ENCODE results near the gene PACRGL.
"Not testable (repeated sequence)": the region's sequence is repeated elsewhere in the genome, so short reads cannot be mapped to it uniquely, and the experiment has no call there.

The PACRGL gene

DNA sequence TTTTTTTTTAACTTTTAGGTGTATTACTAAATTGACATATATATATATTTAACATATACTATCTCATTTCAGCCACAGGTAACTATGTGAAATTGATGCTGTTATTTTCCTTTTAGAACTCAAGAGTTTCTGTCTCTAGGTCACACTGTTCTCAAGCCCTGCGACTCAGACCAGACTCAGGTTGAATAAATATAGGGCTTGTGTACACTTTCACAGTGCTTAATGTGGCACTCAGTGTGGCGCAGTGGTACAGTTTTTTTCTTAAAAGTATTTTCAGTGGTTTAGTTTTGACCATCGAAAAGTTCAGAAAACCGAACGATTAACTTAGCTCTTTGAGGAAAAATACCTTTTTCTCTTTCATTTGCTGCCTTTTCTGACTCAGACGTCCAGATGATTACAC lies 24.7 kb downstream of the PACRGL start:
- no peak for DNase-seq

DNA sequence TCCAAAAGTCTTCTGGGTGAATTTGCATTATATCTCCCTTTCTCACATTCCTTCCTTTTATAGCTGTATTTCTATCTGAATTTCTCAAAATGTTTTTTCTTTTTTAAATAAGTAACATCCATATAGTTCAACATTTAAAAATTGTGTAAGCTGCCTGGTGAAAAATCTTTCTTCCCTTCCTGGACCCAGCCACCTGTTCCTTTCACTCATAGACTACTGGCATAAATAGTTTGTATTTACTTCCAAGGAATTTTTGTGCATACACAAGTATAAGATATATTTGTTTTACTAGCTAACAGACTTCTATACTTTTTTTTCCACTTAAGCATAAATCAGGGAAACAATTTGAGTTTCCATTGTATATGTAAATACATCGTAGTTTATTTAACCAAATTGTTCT lies 35.7 kb downstream of the PACRGL start:
- DNase-seq, result no peak

DNA sequence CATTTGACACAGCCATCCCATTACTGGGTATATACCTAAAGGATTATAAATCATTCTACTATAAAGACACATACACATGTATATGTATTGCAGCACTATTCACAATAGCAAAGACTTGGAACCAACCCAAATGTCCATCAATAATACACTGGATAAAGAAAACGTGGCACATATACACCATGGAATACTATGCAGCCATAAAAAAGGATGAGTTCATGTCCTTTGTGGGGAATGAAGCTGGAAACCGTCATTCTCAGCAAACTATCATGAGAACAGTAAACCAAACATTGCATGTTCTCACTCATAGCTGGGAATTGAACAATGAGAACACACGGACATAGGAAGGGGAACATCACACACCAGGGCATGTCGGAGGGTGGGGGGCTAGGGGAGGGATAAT lies 45.7 kb downstream of the PACRGL start:
- DNase-seq, result not testable (repeated sequence)

- no peak for DNase-seq
Measured at GRCh38 chr4:20752641-20753040, 52.4 kb downstream of the PACRGL start.

- DNase-seq, result no peak
Measured at GRCh38 chr4:20754036-20754435, 53.8 kb downstream of the PACRGL start.

DNA sequence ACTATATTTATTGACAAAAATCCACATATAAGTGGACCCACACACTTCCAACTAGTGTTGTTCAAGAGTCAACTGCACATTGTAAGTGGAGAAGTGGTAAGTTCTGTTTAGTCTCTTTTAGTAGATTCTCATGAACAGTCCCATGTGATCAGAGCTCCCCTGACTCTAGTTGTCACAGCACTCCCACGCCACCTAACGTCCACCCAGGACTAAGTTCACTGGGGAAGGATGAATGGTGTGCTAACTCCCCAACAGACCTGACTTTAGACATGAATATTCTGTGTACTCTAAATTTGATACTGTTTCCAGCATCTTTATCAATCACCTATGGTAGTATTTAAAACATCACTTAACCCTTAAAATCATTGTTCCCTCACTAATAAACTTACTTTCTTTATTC lies 59.8 kb downstream of the PACRGL start:
- DNase-seq, result peak; percentile 4

- DNase-seq, result no peak
Measured at GRCh38 chr4:20761382-20761781, 61.1 kb downstream of the PACRGL start.

DNA sequence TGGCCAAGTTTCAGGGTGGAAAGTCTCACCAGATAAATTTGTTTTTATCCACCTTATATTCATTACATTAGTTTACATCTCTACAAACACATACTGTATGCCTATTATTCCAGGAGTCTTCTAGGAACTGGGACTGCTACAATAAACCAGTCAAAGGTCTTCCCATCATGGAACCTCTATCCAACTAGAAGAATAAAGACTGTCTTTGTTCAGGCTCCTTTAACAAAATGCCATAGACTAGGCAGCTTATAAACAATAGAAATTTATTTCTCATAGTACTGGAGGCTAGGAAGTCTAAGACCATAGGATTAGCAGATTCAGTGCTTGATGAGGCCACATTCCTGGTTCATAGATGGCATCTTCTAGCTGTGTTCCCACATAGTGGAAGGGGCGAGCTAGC lies 61.6 kb downstream of the PACRGL start:
- DNase-seq, result no peak

DNA sequence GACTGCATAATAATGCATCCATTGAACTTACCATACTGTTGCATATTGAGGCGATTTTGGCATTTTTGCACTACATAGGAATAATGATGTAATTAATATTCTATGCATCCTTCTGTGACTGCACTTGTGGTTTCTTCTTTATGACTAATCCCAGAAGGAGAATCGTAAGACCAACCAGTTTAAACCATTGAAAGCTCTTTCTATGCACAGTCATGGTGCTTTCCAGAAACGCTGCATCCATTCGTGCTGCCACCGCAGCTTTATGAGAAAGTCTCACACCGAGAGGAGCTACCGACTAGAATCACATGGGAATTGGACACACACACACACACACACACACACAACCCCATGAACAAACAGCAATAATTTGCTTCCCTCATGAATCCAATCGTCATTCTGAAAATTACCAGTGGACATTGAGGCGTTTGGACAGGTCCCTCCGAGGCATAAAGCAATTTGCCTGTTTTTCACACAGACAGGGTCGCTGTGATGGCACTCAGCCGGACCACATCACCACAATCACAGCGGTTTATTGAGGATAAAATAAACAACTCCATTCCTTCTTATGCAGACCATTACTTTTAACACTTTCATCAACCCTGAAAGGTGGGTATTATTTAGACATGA lies 64.2 kb downstream of the PACRGL start:
- no peak for DNase-seq

DNA sequence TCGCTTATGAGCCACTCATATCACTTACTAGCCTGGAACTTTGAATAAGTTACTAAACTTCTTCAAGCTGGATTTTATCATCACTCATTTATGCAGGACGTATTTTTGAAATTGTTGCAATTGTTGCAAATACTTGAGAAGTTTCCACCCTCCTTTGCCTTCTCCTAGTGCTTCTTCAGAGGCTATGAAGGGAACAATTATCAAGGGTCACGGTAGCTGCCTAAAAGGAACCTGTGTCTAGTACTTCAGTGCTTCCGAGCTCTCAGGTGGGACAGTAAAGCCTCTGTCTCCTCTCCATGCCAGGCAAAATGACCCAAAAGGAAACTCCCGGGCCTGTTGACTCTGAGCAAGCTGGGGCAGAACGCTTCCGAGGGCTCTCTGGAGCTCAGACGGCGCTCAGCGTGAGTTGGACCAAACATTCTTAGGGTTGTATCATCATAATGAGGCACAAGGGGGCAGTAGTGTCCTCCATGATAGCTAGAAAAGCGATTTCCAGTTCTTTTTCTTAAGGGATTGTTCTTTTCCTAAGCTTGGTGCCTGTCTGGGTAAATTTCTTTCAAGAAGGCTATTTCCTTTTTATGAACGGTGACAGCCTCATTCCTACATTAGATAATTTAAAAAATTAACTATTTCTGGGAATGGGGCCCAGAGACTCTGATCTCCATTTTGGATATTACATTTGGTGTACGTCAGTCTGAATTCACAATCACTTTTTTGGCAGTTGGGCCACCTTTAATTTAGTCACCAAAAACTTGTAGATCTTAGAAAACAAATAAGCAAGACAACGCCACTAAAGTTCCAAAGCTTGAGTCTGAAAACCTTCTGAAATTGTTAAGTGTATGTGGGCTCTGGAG lies 73.1 kb downstream of the PACRGL start:
- peak; percentile 80 for DNase-seq

GRCh38 chr4:20778896-20779295 lies 78.6 kb downstream of the PACRGL start:
- no peak for DNase-seq

DNA sequence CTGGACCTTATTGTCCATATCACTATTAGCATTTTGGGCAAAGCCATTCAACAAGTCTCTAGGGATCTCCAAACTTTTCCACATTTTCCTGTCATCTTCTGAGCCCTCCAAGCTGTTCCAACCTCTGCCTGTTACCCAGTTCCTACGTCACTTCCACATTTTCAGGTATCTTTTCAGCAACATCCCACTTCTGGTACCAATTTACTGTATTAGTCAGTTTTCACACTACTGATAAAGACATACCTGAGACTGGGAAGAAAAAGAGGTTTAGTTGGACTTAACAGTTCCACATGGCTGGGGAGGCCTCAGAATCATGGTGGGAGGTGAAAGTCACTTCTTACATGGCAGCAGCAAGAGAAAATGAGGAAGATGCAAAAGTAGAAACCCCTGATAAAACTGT lies 82.9 kb downstream of the PACRGL start:
- not testable (repeated sequence) for DNase-seq

DNA sequence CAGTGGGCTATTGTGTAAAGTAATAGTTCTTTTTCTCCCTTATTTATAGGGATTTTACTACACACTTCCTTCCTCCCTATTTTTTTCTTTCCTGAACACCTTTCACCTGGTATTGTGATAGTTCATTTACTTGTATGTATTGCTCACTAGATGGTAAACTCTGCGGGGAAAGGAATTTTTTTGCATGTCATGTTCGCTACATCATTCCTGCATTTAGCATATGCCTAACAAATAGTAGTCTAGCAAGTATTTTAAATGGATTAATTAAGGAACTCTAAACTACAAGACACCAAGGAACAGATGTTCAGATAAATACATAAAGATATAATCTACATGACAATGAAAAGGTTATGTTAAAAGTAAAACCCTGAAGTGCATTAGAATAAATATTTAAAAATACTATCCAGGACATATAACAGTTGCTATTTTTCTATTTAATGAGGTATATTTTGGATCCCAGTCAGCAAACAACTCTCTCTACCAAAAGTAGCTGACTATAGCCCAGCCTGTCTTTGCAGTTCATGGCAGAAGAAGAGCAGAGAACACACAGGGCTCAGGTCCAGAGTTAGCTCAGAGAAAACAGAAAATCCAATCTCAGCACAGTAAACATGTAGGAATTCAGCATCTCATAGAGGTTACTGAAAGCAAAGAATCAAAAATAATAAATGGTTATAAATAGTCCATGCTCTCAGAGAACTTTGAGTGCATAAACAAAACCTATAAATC lies 87.8 kb downstream of the PACRGL start:
- DNase-seq, result no peak
